GM21723 (cell line): ENCODE results near the gene ZMIZ1.
A peak's percentile ranks its signal among the peaks of the same experiment; 100 is the strongest.

ENCODE experiments used
- ATAC-seq: cut with Tn5 transposase; IDR thresholded peaks from one replicate; pipeline ENCODE4 v1.9.1; 2021; ENCODE audit warnings: mild to moderate bottlenecking, moderate library complexity; ENCODE audit not compliant: unreplicated experiment

ZMIZ1 gene

DNA sequence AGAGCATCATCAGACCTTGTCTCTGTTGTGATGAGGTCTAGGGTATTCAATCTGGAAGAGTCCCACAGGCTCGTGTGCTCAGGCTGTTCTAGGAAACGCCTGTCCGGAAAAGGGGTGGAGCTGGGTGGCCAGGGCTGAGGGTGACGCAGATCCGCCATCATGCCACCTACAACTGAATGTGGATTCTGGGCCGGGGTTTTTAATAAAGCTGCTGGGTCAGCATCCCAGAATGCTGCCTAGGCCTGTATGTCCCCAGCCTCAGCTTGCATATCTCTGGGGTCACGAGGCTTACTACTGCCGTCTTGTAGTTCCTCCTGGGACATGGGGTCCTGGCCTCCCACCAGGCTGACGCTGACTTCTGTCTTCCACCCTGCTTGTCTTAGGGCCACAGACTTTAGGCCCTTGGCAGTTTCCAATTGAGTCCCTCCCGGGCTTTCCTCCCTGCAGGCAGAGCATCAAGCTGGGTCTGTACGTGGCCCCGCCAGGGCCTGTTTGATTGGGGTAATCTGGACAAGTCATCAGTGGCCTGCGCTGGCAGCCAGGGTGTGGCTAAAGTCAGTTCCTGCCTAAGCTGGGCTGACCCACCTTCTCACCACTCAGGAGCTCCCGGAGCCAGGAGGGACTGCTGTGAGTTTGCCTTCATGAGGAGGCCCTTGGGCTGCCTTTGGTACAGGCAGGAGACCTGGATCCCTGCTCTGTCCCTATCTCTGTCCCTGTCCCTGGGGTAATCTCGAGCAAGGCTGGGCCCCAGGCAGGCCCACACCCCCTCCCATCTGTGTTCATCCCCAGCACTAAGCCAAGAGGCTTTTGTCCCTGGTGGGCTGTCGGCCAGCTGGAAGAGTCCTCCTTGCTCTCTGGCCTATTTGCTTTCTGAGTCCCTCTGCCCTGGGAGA is 79.9 kb downstream of the ZMIZ1 start:
- ATAC-seq, result no peak

DNA sequence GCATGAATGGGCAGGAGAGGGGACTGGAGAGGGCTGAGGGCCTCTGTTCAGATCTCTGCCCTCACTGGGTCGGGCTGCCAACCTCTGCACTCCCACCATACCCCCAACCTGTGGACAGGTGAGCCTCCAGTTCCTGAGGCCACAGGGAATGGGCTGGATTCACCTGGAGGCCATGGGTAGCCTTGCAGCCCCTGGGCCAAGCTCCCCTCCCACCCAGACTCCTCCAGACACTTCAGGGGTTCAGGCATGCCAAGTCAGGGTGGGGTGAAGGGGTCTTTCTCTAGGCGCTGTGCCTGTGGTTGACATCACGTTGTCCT is 80.5 kb downstream of the ZMIZ1 start:
- no peak for ATAC-seq

DNA sequence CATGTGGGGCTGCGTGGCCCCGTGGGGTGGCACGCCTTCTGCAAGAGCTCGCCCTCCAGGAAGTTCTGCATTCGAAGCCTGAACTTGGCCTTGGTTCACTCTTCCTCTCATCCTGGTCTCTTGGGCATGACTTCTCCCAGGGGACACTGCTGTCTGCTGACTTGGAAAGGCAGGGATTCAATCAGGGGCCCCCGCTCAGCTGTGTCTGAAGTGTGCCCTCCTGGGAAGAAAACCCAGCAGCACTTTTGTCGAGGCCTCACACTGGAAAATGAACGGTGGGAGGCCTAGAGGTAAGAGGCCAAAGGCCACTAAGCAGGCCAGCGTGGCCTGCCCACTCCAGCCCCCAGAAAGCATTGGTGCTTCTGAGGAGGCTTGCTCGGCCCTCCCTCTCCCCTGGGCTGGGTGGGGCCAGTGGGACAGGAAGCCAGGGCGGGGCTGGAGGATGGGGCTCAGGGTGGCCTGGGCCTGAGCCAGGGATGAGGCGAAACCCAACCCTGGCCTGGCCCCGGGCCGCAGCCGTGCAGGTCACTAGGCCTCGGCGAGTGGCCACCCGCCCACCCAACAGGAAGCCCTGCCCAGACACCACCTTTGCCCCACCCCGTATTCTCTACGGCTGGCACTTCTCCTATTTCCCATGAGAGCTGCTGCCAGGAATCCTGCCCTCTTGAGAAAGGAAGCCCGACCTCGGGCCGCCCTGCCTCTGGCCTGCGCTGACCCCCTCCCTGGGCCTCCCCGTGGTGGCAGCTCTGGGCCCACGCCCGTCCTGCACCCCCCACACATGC is 81.1 kb downstream of the ZMIZ1 start:
- ATAC-seq, result peak; percentile 83

DNA sequence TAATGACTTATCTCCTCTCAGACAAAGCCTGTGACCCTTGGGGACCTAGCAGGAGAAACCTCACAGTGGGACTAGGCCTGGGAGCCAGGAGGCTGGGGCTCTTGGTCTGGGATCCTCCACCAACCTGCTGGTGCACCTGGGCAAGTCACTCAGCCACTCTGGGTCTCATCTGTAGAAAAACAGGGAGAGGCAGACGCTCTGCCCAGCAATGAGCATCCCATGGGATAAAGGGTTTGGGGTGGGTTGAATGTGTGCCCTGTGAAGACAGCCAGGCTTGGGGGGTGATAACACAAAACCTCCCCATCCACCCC is 81.6 kb downstream of the ZMIZ1 start:
- ATAC-seq, result no peak

DNA sequence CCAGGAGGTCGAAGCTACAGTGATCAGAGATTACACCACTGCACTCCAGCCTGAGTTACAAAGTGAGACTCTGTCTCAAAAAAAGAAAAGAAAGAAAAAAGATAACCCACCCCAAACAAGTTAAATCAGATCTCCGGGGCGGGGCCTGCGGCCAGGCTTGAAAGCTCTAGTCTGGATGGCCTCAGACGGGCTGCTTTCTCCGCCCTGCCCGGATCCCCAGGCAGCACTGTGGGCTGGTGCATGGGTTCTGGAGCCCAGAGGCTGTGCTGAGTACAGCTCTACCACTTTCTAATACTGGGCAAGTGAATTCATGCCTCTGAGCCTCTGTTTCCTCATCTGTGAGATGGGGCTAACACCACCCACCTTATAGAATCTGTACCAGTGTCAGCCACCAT is 83.7 kb downstream of the ZMIZ1 start:
- no peak for ATAC-seq

DNA sequence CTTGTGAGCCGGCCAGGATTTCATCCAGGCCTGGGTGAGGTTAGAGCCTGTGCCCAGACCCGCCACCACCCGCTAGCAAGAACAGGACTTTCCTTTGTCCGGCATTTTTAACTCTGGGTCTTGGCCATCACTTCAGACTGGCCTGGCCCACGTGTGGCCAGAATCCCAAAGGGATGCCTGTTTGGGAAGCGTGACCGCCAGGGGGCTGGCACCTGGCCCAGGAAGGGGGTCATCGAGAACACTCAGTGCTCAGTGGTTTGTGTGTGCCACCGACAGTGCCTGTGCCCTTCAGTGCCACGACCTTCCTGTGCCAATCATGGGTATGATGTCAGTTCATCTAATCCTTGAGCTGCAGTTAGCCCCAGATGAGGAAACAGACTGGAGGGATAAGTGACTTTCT is 85.0 kb downstream of the ZMIZ1 start:
- ATAC-seq, result no peak

DNA sequence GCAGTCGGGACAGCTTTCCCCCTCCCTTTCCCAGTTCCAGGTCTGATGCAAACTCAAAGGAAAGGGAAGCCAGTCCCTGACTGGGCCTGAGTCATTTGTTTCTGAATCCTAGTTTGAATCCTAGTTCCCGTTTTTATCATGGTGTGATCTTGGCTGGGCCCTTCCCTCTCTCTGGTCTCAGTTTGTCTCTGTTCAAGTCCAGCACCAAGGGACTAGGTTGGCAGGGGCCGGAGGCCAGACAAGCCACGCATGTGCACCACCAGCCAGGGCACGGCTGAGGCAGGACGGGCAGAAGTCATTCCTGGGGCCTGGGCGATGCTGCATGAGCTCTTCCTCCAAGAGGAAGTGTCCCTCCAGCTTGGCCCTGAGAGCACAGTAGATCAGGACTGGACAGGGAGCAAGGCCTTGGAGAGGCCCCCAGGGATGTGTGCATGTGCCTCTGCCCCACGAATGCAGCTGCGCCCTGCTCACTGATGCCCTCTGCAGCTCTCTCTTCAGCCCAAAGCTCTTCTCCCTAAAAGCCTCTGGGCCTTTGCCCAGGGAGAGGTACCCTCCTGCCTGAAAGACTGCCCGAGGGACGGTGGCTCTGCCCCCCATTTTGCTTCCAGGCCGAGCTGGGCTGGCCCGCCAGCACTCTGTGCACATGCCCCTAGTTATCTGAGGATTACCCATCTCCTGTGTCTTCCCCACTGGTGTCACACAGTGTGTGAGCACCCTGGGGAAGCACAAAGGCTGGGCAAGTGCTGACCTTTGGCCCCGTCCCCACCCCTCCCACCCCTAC is 86.7 kb downstream of the ZMIZ1 start:
- ATAC-seq, result no peak

DNA sequence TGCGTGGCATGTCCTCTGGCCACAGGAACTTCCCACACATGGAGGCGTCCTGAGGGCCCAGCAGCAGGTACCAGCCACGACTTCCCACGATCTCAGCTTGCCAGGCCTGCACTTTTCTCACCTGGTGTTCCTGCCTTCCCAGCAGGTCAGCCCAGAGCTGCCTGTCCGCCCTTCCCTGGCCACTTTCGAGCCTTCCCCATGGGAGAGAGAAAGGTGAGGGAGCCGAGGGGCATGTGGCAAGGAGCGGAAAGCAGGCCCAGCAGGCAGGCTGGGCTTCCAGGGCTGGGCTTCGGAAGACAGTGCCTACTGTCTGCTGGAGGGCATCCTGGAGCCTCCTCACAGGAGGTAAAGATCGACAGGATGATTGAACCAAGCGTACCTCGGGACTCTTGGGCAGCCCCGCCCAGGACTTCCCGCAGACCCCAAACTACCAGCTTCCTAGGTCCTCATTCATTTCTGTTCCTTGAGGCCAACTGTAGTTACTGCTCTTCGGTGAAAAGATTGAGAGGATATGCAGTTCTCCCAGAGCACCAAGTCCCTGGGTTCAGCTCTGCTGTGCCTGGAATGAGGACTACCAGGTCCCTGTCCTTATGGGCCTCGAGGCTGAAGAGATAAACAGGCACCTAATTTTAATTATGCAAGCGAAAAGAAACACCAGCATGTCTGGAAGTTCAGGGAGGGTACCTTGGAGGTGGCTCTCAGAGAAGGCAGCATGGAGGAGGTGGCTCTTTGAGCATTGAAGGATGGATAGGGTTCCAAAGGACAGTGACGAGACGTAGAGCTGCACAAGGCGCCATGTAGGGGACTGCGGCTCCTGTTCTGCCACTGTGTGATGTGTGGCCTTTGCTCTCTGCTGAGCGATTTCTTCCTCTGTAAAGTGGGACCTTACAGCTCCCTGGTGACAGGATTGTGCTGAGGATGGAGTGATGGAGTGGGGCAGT is 87.8 kb downstream of the ZMIZ1 start:
- ATAC-seq, result no peak

DNA sequence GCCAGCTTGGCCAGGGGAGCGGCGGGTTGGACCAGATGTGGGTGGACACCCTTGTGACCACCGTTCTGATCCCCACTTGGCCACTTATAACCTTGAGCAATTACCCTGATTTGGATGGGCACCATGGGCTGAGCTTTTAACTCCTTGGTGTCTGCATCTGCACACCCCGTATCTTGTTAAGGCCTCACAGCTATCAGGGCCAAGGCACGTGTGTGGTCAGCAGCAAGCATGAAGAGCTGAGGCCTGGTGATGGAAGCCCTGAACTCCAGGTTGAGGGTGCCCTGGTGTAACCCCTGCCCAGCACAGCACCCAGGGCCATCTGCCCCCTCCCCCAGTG is 89.2 kb downstream of the ZMIZ1 start:
- no peak for ATAC-seq

DNA sequence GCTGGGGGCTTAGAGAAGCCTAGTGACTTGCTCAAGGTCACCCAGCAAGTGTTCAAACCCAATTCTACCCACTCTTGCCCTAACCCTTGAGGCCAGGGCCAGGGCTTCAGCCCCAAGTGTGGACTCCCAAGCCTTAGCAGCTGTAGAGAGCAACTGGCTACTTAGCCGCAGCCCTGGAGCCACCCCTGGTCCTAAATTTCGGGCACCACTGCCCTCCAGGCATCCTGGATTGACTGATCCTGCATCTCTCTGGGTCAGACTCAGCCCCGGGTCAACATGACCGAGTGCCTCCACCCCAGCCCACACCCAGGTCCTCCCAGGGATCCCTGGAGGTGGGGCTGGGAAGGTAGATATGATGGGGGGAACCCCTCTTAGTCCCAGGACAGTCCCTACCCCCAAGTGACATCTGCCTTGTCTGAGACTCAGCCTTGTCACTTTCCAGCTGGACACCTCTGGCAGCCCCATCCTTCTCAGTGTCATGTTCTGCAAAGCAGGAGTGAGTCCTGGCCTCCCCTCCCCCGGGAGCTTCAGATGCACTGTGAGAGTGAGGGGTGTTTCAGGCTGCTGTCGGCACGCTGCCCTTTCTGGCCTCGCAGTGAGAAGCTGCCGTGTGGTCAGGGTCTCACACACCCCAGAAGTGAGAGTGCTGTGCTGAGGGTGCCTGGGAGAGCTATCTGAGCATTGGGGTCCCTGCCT is 89.8 kb downstream of the ZMIZ1 start:
- ATAC-seq, result no peak

DNA sequence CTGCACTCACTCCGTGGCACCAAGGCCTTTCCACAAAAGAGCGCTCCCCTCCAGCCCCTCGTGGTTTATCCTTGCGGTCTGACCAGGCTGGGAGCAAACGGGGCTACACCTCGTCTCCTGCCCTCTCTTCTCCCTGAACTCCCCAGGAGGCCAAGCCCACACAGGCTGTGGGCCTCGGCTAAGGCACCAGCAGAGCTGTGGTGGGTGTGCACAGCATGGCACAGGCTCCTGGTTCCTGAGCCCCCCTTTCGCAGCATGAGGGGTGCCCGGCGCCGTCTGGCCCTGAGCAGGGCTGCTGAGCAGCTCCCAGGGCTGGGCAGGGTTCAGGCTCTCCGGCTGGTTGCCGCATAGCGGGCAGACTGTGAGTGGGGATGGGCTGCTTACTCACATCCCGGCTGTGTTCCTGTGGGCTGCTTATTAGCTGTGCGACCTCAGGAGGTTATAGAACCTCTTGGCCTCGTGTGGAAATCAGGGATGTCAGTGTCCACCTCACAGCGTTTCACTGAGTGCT is 90.4 kb downstream of the ZMIZ1 start:
- no peak for ATAC-seq

DNA sequence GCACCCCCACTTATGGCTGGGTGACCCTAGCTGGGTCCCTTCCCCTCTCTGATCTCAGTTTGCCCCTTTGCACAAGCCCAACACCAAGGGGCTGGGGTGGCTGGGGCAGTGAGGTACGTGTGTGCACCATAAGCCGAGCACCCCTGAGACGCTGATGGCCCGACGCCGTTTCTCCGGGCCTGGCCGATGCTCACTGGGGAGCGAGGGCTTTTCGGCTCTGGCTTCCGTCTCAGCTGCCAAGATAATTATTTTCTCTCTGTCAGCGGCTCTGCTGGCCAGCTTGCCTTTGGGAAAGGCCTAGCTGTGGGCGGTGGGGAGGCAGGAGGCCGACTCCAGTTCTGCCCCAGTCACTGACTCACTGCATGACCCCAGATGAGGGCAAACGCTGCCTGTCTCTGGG is 91.0 kb downstream of the ZMIZ1 start:
- ATAC-seq, result no peak

DNA sequence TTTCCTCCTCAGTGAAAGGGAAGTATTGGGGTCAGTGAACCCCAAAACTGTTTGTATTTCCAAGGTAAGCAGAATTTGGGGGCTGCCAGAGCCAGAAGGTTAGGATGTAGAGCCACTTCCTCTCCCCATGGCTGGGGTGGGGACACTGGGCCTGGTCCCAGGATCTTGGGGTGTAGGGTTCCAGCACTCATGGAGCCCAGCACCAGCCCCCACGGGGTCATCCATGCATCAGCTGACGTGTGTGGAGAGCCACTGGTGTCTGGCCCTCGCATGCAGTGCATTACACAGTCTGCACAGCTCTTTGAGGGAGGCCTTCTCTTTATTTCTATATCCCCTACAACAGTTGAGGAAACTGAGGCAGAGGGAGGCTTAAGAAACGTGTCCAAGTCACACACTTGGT is 91.4 kb downstream of the ZMIZ1 start:
- no peak for ATAC-seq

DNA sequence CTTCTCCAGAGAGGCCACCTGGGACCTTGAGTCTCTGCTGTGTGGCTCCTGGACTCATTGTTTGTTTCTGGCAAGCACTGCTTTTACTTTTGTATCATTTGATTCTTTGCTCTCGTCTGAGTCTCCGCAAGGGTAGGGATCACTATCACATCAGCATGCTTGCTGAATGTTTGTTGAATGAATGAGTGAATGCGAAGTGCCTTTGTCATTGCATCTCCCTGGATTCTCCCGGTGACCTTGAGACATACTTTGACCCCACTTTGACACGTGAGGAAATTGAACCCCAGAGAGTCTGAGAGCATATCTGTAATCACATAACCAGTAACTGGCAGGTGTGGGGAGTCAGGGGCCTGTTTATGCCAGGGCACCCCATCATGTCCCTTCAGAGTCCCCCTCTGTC is 92.8 kb downstream of the ZMIZ1 start:
- no peak for ATAC-seq

DNA sequence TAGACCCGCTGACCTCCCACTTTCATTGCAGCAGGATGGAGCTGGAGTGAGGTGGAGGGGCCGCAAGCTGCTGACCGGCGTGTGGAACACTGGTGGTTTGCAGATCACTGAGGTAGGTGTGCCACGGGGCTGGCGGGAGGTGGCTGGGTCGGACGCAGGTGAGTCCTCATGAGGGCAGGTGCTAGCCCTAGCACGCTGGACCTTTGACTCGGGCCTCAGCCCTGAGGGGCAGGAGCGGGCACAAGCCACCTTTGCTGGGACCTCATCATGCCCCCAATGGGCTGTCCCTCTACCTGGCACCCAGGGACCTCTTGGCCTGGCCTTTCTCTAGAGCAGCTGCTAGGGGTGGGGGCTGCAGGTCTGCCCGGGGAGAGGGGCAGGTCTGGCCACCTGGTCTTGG is 93.3 kb downstream of the ZMIZ1 start:
- ATAC-seq, result no peak

DNA sequence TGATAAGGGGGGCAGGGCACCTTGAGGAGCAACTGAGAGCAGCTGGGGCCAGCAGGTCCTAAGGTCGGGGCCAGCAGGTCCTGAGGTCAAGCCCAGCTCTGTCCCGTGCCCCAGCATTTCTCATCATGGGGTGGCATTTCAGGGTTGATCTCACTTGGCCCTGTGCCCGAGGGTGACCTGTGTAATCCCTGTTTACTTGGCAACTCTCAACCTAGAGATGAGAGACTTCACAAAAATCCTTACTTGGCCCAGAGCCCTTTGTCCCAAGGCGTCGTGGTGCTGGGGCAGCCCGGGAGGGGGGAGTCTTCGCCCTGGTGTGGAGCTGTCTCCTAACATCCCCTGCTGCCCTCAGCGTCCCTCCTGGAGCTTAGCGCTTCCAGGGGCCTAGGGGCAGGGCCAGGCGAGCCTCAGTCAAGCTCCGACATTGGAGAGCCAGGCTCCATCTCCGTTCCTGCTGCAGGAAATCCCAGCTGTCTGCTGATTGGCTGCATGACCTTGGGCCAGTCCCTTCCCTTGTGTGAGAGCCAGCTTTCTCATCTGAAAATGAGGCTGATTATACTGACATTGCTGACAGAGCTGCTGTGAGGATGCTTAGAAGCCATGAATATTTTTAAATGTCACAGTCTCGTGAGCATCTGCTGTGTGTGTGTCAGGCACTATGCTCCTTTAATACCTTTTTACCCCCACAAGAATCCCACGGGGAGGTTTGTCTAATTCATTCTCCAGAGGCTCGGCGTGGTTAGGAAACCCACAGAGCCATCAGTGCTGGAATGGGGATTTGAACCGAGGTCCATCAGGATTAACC is 94.3 kb downstream of the ZMIZ1 start:
- no peak for ATAC-seq

DNA sequence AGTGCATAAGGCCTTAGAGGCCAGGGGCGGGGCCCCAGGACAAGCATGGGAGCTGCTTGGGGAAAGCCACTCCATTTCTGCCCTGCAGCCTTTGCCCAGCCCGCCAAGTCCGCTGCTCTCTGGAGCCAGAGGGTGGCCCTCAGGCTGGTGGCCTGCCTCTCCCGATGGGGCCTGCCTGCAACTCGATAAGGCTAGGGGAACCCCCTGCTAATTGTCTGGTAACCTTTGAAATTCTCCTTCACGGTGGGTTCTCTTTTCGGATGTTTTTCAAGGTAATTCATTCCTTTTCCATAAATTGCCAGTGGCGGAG is 94.9 kb downstream of the ZMIZ1 start:
- ATAC-seq, result no peak

DNA sequence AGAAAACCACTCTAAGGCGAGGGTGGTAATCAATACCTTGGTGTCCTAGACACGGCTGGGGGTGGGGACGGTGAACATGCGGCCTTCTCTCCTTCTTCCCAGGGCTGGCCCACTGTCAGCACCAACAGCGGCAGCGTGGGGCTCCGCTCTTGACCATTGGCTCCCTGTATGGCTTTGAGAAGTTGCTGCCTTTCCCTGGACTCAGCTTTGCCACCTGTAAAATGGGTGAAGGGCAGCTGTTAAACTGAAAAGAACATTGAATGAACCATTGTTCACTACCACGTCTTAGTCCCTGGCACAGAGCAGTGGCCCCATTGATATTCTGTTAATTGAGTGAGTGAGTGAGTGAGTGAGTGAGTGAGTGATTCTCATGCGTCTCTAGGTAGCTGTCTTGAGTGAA is 95.3 kb downstream of the ZMIZ1 start:
- ATAC-seq, result no peak

DNA sequence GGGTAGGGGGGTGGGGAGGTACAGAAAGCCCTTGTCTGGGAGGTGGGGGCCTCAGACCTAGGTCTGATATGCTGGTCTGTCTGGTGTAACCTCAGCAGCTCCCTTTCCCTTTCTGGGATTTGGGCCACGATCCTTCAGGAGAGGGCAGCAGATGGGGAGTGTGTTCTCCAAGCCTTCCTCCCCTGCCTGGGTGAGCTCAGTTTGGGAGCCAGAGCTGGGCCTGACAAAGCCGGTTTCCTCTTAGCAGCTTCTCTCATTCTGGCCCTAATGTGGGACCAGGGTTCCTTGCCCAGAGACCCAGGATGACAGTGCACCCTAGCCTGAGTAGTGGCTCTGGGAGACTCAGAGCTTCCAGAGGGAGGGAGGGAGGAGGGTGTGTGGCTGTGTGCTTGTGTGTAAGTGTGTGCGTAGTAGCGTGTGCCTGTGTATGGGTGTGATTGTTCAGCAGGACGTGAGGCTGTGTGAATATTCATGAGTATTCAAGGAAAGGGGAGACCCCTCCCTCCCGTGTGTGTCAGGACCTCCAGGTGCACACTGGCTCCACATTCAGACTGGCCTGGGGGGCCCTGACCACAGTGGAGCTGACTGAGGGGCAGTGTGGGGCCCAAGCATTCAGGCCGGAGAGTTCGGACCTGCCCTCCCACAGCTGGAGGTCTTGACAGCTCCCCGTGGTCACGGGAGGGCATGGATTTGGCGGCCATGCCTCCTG is 96.5 kb downstream of the ZMIZ1 start:
- no peak for ATAC-seq
